ENCODE measurements around the gene GRAMD2B. TPM values are rescaled to one million over a fixed set of nuclear protein-coding genes. Genes with fewer than 3 reads are reported as not detected.

The GRAMD2B gene
- total RNA-seq, 2 donors from 2014 or later: 20.9 to 21.0 TPM

Other genes starting within 250 kb of the GRAMD2B start
- 10 to 100 TPM; 18.5 to 27.9 TPM for gene ALDH7A1, start 171.8 kb downstream of the GRAMD2B start, total RNA-seq
- 10 to 100 TPM; 26.0 to 37.7 TPM for gene PHAX, start 177.5 kb downstream of the GRAMD2B start, total RNA-seq